GM13977 (cell line): ENCODE measurements around the gene TMEM150C.

Experiments
- DNase-seq: peaks from one replicate; pipeline ENCODE4 v3.0.0; 2012; ENCODE audit warnings: low spot score
- in situ Hi-C: fragments of 300-500 bp; cut with MboI; formaldehyde crosslinking; loops from one replicate; pipeline ENCODE4 v1.12.0; 2022; ENCODE audit warnings: low sequenced_read_pairs, low pct_unique_long_range_greater_than_20kb, mixed read lengths, inconsistent platforms; ENCODE audit not compliant: unreplicated experiment
- TF ChIP-seq, protein P1 (sequence below): IDR thresholded peaks from 2 replicates; pipeline ENCODE4 v1.5.1; 2012; ENCODE audit warnings: mild to moderate bottlenecking, control low read depth; ENCODE audit not compliant: insufficient read depth; ENCODE audit errors: extremely low read depth, missing control alignments

TMEM150C gene

DNA sequence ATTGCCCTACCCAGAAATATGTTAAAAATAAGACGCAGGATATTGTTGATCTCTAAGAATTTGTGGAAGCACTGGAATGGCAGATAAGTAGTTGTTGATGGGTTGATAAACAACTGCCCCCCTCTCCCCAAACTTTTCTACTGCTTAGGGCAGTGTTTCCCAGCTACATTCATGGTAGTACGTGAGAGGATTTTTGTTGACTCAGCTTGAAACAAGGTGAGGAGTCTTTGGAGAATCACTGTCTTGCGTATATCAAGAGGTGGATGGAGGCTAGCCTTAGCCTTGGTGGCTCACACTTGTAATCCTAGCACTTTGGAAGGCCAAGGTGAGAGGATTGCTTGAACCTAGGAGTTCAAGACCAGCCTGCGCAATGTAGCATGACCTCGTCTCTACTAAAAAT lies 125.7 kb downstream of the TMEM150C start:
- TF ChIP-seq, protein P1, sequence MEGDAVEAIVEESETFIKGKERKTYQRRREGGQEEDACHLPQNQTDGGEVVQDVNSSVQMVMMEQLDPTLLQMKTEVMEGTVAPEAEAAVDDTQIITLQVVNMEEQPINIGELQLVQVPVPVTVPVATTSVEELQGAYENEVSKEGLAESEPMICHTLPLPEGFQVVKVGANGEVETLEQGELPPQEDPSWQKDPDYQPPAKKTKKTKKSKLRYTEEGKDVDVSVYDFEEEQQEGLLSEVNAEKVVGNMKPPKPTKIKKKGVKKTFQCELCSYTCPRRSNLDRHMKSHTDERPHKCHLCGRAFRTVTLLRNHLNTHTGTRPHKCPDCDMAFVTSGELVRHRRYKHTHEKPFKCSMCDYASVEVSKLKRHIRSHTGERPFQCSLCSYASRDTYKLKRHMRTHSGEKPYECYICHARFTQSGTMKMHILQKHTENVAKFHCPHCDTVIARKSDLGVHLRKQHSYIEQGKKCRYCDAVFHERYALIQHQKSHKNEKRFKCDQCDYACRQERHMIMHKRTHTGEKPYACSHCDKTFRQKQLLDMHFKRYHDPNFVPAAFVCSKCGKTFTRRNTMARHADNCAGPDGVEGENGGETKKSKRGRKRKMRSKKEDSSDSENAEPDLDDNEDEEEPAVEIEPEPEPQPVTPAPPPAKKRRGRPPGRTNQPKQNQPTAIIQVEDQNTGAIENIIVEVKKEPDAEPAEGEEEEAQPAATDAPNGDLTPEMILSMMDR, result no peak
- DNase-seq, result no peak
- in situ Hi-C loops, result no loop called here

DNA sequence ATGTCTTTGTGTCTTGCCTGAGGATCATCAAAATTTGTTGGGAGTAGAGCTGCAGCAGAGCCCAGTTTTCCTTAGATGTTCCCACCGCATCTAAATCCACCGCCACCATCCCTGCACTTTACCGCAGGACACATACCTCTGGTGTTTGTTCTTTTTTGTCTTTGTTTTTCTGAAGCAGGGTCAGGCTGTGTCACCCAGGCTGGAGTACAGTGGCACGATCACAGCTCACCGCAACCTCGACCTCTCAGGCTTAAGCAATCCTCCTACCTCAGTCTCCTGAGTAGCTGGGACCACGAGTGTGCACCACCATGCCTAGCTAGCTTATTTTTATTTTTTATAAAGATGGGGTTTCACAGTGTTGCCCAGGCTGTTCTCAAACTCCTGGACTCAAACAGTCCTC lies 126.8 kb downstream of the TMEM150C start:
- in situ Hi-C loops, result no loop called here
- TF ChIP-seq, protein P1, result no peak
- DNase-seq, result no peak

DNA sequence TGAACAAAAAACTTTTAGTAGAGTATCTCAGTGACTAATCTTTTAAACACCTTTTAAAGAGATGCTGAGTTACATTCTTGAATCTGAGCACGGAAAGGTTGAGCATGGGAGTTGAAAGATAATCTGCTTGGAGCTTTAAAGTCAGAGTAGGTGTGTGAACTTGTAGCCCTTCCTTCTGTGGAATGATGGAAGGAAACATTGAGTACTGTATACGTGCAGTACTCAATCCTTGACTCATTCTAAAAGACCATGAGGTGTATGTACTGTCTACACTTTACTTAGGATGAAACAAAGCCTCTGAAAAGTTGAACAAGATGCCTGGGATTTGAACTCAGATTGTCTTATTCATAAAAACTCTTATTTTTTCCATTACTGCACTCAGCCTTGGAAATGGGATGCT lies 128.0 kb downstream of the TMEM150C start:
- TF ChIP-seq, protein P1, result no peak
- no peak for DNase-seq
- in situ Hi-C loops, result no loop called here
